K562 (cell line): ENCODE measurements around the gene FCAMR. TPM values are rescaled to one million over a fixed set of nuclear protein-coding genes. Genes with fewer than 3 reads are reported as not detected.

Experiments
- ATAC-seq: fragments of 200-7000 bp; cut with Tn5 transposase; 3 replicates; pipeline ENCODE4 v1.9.1; 2020; ENCODE audit warnings: moderate library complexity
- BruUV-seq: library from RNA; stranded (reverse); fragments of 400-500 nt; replicated peaks from 2 replicates; lab custom pipeline; 2021; lab: Mats Ljungman, UMichigan
- CTCF ChIA-PET: fragments of 300-600 bp; formaldehyde crosslinking; extraction: SDS; loops from one replicate; lab custom pipeline; 2021; ENCODE audit warnings: low intra/inter-chr PET ratio; lab: Yijun Ruan, JAX
- POLR2A ChIA-PET: fragments of 300-600, 350-650 bp; sonication (Branson Sonifier 250); formaldehyde crosslinking; extraction: SDS; loops from one replicate; lab custom pipeline; 2021; ENCODE audit warnings: antibody characterized with exemption, inconsistent platforms; lab: Yijun Ruan, JAX
- DNase-seq, 4 experiments: peaks; one replicate each; pipeline versions ENCODE4 v3.0.0 to v3.0.0-alpha.2; 2011 to 2018; ENCODE audit warnings: low spot score in 3 of 4, mixed read lengths in 3 of 4; ENCODE audit errors: extremely low read depth in 1 of 4
- FAIRE-seq: peaks from 2 replicates; lab custom pipeline; 2011; peaks lifted over from hg19 to GRCh38; lab: Jason Lieb, UNC
- H2AFZ ChIP-seq: 2 replicates; pipeline ENCODE4 v1.6.0; 2011; ENCODE audit warnings: low read depth, low read length, control low read depth, inconsistent platforms
- H3K27ac ChIP-seq: fragments of 200-600 bp; 3 replicates; pipeline ENCODE4 v1.8.0; 2011; ENCODE audit warnings: low read depth, mild to moderate bottlenecking, control low read depth, inconsistent platforms, low read length, moderate library complexity, mixed read lengths; ENCODE audit errors: extremely low read depth
- H3K27me3 ChIP-seq, 2 experiments: fragments of 300-600 bp in 1 of 2; 2 replicates in 1 of 2; 3 replicates in 1 of 2; pipeline versions ENCODE4 v1.6.0 to v1.8.0; 2011; ENCODE audit warnings: inconsistent platforms in 2 of 2, low read length in 2 of 2, mild to moderate bottlenecking in 1 of 2, mixed read lengths in 1 of 2, moderate library complexity in 1 of 2; ENCODE audit not compliant: control insufficient read depth in 2 of 2, insufficient read depth in 2 of 2
- H3K36me3 ChIP-seq: fragments of 300-600 bp; 3 replicates; pipeline ENCODE4 v1.8.0; 2011; ENCODE audit warnings: mild to moderate bottlenecking, low read length, inconsistent platforms; ENCODE audit not compliant: control insufficient read depth, insufficient read depth
- H3K4me1 ChIP-seq, 2 experiments: fragments of 200-600 bp in 1 of 2; replicated peaks in 1 of 2; 2 replicates in 1 of 2; 3 replicates in 1 of 2; pipeline versions ENCODE4 v1.5.1 to v1.8.0; 2011; ENCODE audit warnings: inconsistent platforms in 2 of 2, low read length in 2 of 2, mild to moderate bottlenecking in 1 of 2, mixed read lengths in 1 of 2, moderate library complexity in 1 of 2; ENCODE audit not compliant: control insufficient read depth in 2 of 2, insufficient read depth in 2 of 2
- H3K4me2 ChIP-seq: 2 replicates; pipeline ENCODE4 v1.6.1; 2011; ENCODE audit warnings: low read length, control low read depth, inconsistent platforms, mixed read lengths; ENCODE audit not compliant: insufficient read depth
- H3K4me3 ChIP-seq: fragments of 200-600 bp; sonication (generic), shearing (Covaris generic); 2 replicates; pipeline ENCODE4 v1.5.1; 2016; ENCODE audit warnings: control low read depth, inconsistent platforms
- H3K79me2 ChIP-seq: fragments of 200-600 bp; 3 replicates; pipeline ENCODE4 v1.8.0; 2011; ENCODE audit warnings: low read length, inconsistent platforms; ENCODE audit not compliant: control insufficient read depth, insufficient read depth
- H3K9ac ChIP-seq, 2 experiments: 2 replicates each; pipeline versions ENCODE4 v1.6.0 to v1.6.1; 2011; ENCODE audit warnings: low read depth in 2 of 2, low read length in 2 of 2, control low read depth in 1 of 2, inconsistent platforms in 1 of 2, mild to moderate bottlenecking in 1 of 2, mixed read lengths in 1 of 2; ENCODE audit not compliant: insufficient read depth in 1 of 2
- H3K9me1 ChIP-seq: one replicate; pipeline ENCODE4 v1.6.0; 2011; ENCODE audit warnings: inconsistent platforms, mild to moderate bottlenecking, low read length, moderate library complexity; ENCODE audit not compliant: control insufficient read depth, insufficient read depth
- H3K9me3 ChIP-seq: replicated peaks from 2 replicates; pipeline ENCODE4 v1.5.1; 2011; ENCODE audit warnings: low read depth, low read length, inconsistent platforms; ENCODE audit not compliant: control insufficient read depth, insufficient read depth
- H4K20me1 ChIP-seq: replicated peaks from 2 replicates; pipeline ENCODE4 v1.6.1; 2011; ENCODE audit warnings: low read length, inconsistent platforms, mixed read lengths; ENCODE audit not compliant: control insufficient read depth, insufficient read depth
- C11orf30 ChIP-seq: fragments of 450-650 bp; IDR thresholded peaks from 2 replicates; pipeline ENCODE4 v1.6.1; 2016; ENCODE audit warnings: low read depth, mild to moderate bottlenecking
- FOXP1 ChIP-seq: sonication (generic); formaldehyde crosslinking; IDR thresholded peaks from 2 replicates; pipeline ENCODE4 v1.8.0; 2022; ENCODE audit warnings: mild to moderate bottlenecking, missing genetic modification reagents
- MAFF ChIP-seq: IDR thresholded peaks from 2 replicates; pipeline ENCODE4 v1.6.1; 2012; ENCODE audit warnings: low read length, improper control_type of control experiment
- MAFG ChIP-seq: fragments of 450-650 bp; conservative IDR thresholded peaks from 2 replicates; pipeline ENCODE4 v1.6.1; 2016; ENCODE audit warnings: missing genetic modification characterization, missing compliant biosample characterization
- MAFK ChIP-seq: IDR thresholded peaks from 2 replicates; pipeline ENCODE4 v1.6.1; 2011; ENCODE audit warnings: low read length, improper control_type of control experiment
- ZNF316 ChIP-seq: fragments of 450-650 bp; IDR thresholded peaks from 2 replicates; pipeline ENCODE4 v1.6.1; 2016
- ZNF766 ChIP-seq: fragments of 200-800 bp; sonication (Bioruptor generic); conservative IDR thresholded peaks from 2 replicates; pipeline ENCODE4 v1.6.1; 2016; ENCODE audit warnings: missing genetic modification characterization, missing compliant biosample characterization
- WGBS: fragments of 100-300 bp; shearing (Covaris generic); methylation state at CpG from one replicate; pipeline ENCODE4 v1.1.6; 2016; ENCODE audit warnings: low coverage, mixed read lengths; ENCODE audit not compliant: insufficient coverage; ENCODE audit errors: missing lambda C conversion rate; 5-methylcytosine and 5-hydroxymethylcytosine counted together
- in situ Hi-C: fragments of 300-500 bp; cut with MboI; formaldehyde crosslinking; loops from 4 replicates; pipeline ENCODE4 v1.15.0; 2018; ENCODE audit warnings: inconsistent platforms, mixed read lengths
- intact Hi-C: fragments of 100-400 bp; cut with micrococcal nuclease; formaldehyde crosslinking; loops from 2 replicates; pipeline ENCODE4 v1.14.2; 2022
- polyA plus RNA-seq, 8 experiments: library from polyadenylated mRNA; depleted of rRNA in 4 of 8; stranded (reverse) in 5 of 8; unstranded in 3 of 8; fragments of >200 nt; fragmentation: Nextera tagmentation in 2 of 8; fragmentation: Illumina TruSeq in 1 of 8; extraction: Ambion mirVana in 2 of 8; extraction: Trizol in 1 of 8; gene quantifications; 2 replicates each; pipeline versions ENCODE4 v1.2.1 to v1.2.3, GENCODE V29; 2011 to 2014; ENCODE audit warnings: inconsistent platforms in 1 of 8, missing spikeins in 1 of 8
- total RNA-seq, 7 experiments: library from RNA; depleted of rRNA in 6 of 7; stranded (reverse); fragments of >200 nt in 6 of 7; fragmentation: Illumina TruSeq in 2 of 7; extraction: Trizol in 2 of 7; gene quantifications; 2 replicates each; pipeline versions ENCODE4 v1.2.1 to v1.2.3, GENCODE V29; 2011 to 2021; ENCODE audit warnings: low replicate concordance in 1 of 7
- TF ChIP-seq, protein P1 (sequence below): fragments of 250-450 bp; sonication (Bioruptor Pico); IDR thresholded peaks from 2 replicates; pipeline ENCODE4 v1.8.0; 2021; ENCODE audit warnings: borderline replicate concordance, mild to moderate bottlenecking, moderate library complexity; ENCODE audit not compliant: poor library complexity, severe bottlenecking

The FCAMR gene
- total and polyA plus RNA-seq, 9 of the 15 experiments (the other 6 are each of a cell fraction or from before 2014, with no cell fraction given) = not detected

DNA sequence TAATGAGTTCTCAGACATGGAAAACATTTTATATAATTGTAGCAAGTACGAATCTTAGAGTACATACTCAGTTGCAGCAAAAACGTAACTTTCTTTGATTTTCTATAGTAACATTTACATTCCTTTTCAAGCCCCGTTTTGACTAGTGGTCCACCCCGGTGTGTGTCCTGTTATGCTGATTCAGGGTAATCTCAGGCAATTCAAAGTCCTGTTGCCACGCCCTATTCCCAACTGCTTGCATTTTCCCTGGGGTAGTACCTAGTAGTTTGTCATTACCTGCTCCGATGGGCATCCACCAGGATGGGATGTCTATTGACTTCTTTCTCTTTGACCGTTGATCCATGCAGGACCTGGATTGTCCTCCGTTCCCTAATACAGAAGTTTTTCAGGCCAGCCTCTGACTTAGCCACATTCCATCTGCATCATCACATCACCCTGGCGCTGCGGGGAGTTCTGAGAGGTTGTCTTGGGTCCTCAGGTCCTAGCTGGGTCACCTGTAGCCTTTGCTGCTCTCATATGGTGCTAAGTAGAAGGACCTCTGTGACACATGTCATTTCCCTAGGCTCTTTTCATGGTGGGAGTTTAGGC is 15.0 kb upstream of the FCAMR start:
- Histone ChIP-seq H3K27ac (no peak overlapping the region), H3K9ac (no peak overlapping the region; a peak in 1 of 4 replicates), H3K4me3 (no peak overlapping the region), H3K36me3 (no peaks in the 10 kb centered on the region), H4K20me1 (no peaks in the 10 kb centered on the region), H3K4me2 (no peak overlapping the region), H3K4me1 (peaks cover 4 to 25% of the 10 kb centered on the region in 2 experiments; a peak in 4 of 5 replicates), H3K79me2 (no peaks in the 10 kb centered on the region), H2AFZ (no peak overlapping the region), H3K9me3 (no peaks in the 10 kb centered on the region), H3K9me1 (no peaks in the 10 kb centered on the region), H3K27me3 (no peaks in the 10 kb centered on the region)
- DNase-seq = no peak
- POLR2A ChIA-PET = no interaction called here
- TF ChIP-seq C11orf30 = peak; percentile 90
- TF ChIP-seq, protein P1, sequence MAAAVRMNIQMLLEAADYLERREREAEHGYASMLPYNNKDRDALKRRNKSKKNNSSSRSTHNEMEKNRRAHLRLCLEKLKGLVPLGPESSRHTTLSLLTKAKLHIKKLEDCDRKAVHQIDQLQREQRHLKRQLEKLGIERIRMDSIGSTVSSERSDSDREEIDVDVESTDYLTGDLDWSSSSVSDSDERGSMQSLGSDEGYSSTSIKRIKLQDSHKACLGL = no peak
- no peak for TF ChIP-seq ZNF766
- TF ChIP-seq ZNF316 = peak; percentile 91
- TF ChIP-seq FOXP1 (CRISPR knock-in tag) = no peak
- peak; percentile 76 for TF ChIP-seq MAFF
- TF ChIP-seq MAFG (tag) = peak; percentile 81
- peak; percentile 45; the same call in 1 of the 2 replicates for TF ChIP-seq MAFK
- ATAC-seq = no peak
- intact Hi-C loops = loop anchor here (10.0 kb wide), 1 partner anchor 420 kb away; no protein-coding TSS in a partner anchor
- FAIRE-seq = no peak
- 33% methylated on average over 10 of the region's 10 CpGs for WGBS
- in situ Hi-C loops = no loop called here
- CTCF ChIA-PET = interaction anchor here (8.1 kb wide), 1 partner anchor 50 kb away, joined by 83 read pairs; no protein-coding TSS in a partner anchor
- BruUV-seq = no TSS peak
